Sigmoid colon (tissue), 4 donors: ENCODE results near the gene FOXL3.

ENCODE experiments used
- CTCF ChIP-seq, 4 experiments: fragments of 450-650 bp in 3 of 4; fragments of 200-600 bp in 1 of 4; IDR thresholded peaks; one replicate each; pipeline ENCODE4 v1.5.1; 2016 to 2019; ENCODE audit warnings: antibody characterized with exemption in 4 of 4, mild to moderate bottlenecking in 3 of 4, moderate library complexity in 2 of 4
- POLR2A ChIP-seq, 2 donors: fragments of 450-650 bp; IDR thresholded peaks; one replicate each; pipeline ENCODE4 v1.6.1; 2016; ENCODE audit warnings: antibody characterized with exemption in 2 of 2, mild to moderate bottlenecking in 2 of 2, moderate library complexity in 2 of 2
- POLR2AphosphoS5 ChIP-seq, 4 donors: sonication (generic); formaldehyde crosslinking; IDR thresholded peaks; one replicate each; pipeline ENCODE4 v1.6.1; 2017; ENCODE audit warnings: antibody characterized with exemption in 4 of 4

GRCh38 chr7:241513-241912, 48.5 kb upstream of the FOXL3 start:
- TF ChIP-seq POLR2A (IDR thresholded peaks at IDR 0.05) (no peak), CTCF (IDR thresholded peaks at IDR 0.05) (no peak), POLR2AphosphoS5 (IDR thresholded peaks at IDR 0.05) (no peak)
